ENCODE data around the gene CLN3. TPM values are rescaled to one million over a fixed set of nuclear protein-coding genes. Genes with fewer than 3 reads are reported as not detected.
"Not testable (repeated sequence)": the region's sequence is repeated elsewhere in the genome, so short reads cannot be mapped to it uniquely, and the experiment has no call there.

Gene CLN3
- total and polyA plus RNA-seq, 3 experiments from 2014 or later: 32.5 to 38.2 (median 36.1) TPM

DNA sequence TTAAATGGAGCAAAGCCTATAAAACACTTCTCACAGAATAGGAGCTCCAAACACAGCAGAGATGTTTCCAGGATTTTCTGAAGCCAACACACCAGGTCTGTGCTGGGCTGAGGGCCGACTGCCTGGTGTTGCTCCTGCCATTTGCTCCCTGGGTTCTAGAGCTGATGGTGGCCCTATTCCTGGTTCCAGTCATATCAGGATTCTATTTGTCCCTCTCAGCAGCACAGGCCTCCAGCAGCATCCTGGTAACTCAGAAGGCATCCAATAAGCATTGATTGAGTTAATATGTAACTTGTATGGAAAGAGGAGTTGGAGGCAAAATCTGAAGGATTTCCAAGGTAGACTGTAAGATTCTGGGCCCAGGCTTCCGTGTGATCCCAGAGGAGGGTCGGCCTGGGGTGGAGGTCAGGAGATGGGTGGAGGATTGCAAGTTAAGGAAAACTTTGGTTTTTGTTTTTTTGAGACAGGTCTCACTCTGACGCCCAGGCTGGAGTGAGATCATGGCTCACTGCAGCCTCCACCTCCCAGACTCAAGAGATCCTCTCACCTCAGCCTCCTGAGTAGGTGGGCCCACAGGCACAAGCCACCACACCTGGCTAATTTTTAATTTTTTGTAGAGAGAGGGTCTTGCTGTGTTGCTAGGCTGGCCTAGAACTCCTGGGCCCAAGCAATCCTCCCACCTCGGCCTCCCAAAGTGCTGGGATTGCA, 41.2 kb upstream of the CLN3 start:
- ChIA-PET POLR2A (no interaction called here), CTCF (no interaction called here)
- Mint-ChIP-seq H3K4me1 (peaks cover 38 to 51% (median 45%) of the 10 kb centered on the region in 3 donors), H3K27me3 (peaks cover 0 to 2% of the 10 kb centered on the region in 2 donors), H3K36me3 (peaks cover 0 to 7% (median 0%) of the 10 kb centered on the region in 3 donors), H3K9me3 (no peaks in the 10 kb centered on the region), H3K4me3 (peak overlapping the region in 2 of 7 donors; percentile 6 to 44), H3K27ac (peak overlapping the region in 6 of 8 donors; percentile 36 to 77 (median 68))
- DNase-seq: no peak
- Histone ChIP-seq H3K9me3 (ENCODE audit: low read length) (no peaks in the 10 kb centered on the region), H3K27me3 (ENCODE audit: insufficient read depth, low read length, poor library complexity, severe bottlenecking) (no peaks in the 10 kb centered on the region), H3K4me1 (ENCODE audit: insufficient read depth, low read length) (peaks cover 17% of the 10 kb centered on the region), H3K27ac (ENCODE audit: low read depth, low read length) (no peak overlapping the region), H3K36me3 (ENCODE audit: insufficient read depth, low read length) (no peaks in the 10 kb centered on the region), H3K4me3 (ENCODE audit: low read length) (no peak overlapping the region)

DNA sequence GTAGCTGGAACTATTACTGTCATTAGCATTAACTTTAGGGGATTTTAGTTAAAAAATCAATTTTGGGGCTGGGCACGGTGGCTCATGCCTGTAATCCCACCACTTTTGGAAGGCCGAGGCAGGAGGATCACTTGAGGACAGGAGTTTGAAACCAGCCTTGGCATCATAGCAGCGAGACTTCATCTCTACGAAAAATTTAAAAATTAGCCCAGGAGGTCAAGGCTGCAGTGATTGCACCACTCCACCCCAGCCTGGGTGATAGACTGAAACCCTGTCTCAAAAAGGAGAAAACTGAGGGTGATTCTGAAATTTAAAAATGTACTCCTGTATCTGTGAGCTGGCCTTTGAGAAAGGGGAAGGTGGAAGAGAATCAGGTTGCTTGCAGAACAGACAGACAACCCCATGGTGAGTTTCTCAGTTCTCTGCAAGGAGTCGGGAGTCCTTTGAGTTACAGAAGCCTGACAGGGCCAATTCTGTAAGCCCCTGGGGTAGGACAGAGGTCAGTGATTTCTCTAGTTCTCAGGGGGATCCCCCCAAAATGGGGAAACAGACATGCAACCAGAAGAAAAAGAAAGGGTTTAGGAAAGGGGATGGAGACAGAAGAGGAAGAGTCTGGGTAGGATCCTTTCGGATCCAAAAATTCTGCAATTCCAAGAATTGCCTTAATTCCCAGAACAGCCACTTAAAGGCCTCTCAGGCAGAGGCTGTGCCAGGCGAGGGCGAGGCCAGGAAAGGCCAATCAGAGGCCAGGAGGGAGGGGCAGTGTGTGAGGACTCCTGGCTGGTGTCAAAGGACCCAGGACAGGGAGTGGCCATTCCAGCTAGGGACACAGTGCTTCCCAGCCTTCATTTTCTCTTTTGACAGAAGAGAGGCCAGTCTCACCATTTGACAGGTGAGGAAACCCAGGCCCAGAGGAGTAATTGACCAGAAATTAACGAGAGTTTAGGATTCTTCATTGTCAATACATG, 40.2 kb upstream of the CLN3 start:
- H3K36me3 ChIP-seq (ENCODE audit: insufficient read depth, low read length): no peaks in the 10 kb centered on the region
- Mint-ChIP-seq H3K9me3 (no peaks in the 10 kb centered on the region), H3K27ac (peak overlapping the region in 5 of 8 donors; percentile 23 to 87 (median 62)), H3K36me3 (peaks cover 0 to 7% (median 0%) of the 10 kb centered on the region in 3 donors), H3K27me3 (no peaks in the 10 kb centered on the region), H3K4me3 (peak overlapping the region in 1 of 7 donors; percentile 27), H3K4me1 (peaks cover 29 to 41% (median 35%) of the 10 kb centered on the region in 3 donors)
- H3K27me3 ChIP-seq (ENCODE audit: insufficient read depth, low read length, poor library complexity, severe bottlenecking): no peaks in the 10 kb centered on the region
- H3K9me3 ChIP-seq (ENCODE audit: low read length): no peaks in the 10 kb centered on the region
- H3K4me1 ChIP-seq (ENCODE audit: insufficient read depth, low read length): peaks cover 17% of the 10 kb centered on the region
- no peak for DNase-seq
- no peak overlapping the region for H3K27ac ChIP-seq (ENCODE audit: low read depth, low read length)
- POLR2A ChIA-PET: no interaction called here
- CTCF ChIA-PET: no interaction called here
- no peak overlapping the region for H3K4me3 ChIP-seq (ENCODE audit: low read length)

DNA sequence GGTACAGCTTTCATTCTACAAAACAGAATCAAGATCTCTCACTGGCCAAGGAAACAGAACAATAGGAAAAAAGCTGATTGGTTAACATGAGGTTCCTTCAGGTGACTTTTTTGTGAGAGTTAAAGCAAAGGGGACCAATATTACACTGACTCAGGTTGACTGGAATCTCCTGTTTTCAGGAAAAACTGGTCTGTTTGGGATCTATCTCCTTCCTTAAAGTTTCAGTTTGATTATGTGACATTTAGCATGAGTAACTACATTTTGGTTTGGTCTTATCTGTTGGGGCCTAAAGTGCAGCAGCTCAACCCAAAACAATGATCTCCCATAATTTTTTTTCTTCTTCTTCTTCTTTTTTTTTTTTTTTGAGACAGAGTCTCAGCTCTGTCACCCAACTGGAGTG, 37.2 kb upstream of the CLN3 start:
- POLR2A ChIA-PET: interaction anchor here (0.5 kb wide), 1 partner anchor 1644 kb away, joined by 6 read pairs; no protein-coding TSS in a partner anchor

DNA sequence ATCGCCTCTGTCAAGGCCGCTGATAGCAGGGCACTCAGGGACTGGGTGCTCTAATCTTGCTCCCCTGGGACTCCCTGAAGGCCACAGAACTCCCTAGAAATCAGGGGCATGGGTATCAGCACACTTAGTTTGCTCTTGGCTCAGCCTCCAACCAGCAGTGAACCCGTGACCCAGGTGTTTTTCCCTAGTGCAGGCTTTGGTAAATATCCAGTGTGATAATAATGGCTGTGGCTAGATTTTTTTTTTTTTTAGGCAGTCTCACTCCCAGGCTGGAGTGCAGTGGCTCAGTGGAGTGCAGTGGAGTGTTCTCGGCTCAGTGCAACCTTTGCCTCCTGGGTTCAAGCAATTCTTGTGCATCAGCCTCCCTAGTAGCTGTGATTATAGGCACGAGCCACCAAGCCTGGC, 36.6 kb upstream of the CLN3 start:
- H3K27me3 Mint-ChIP-seq: no peaks in the 10 kb centered on the region
- H3K4me1 ChIP-seq (ENCODE audit: insufficient read depth, low read length): no peaks in the 10 kb centered on the region
- no peaks in the 10 kb centered on the region for H3K36me3 ChIP-seq (ENCODE audit: insufficient read depth, low read length)
- ChIA-PET CTCF (no interaction called here), POLR2A (interaction anchor here (0.5 kb wide), 1 partner anchor 1645 kb away, joined by 6 read pairs; no protein-coding TSS in a partner anchor)
- H3K9me3 Mint-ChIP-seq: no peaks in the 10 kb centered on the region
- no peaks in the 10 kb centered on the region for H3K9me3 ChIP-seq (ENCODE audit: low read length)
- H3K4me3 Mint-ChIP-seq: no peak overlapping the region
- H3K4me3 ChIP-seq (ENCODE audit: low read length): no peak overlapping the region
- no peak overlapping the region for H3K27ac Mint-ChIP-seq
- H3K27ac ChIP-seq (ENCODE audit: low read depth, low read length): no peak overlapping the region
- H3K27me3 ChIP-seq (ENCODE audit: insufficient read depth, low read length, poor library complexity, severe bottlenecking): no peaks in the 10 kb centered on the region
- peaks cover 6 to 14% (median 14%) of the 10 kb centered on the region in 3 donors for H3K4me1 Mint-ChIP-seq
- H3K36me3 Mint-ChIP-seq: no peaks in the 10 kb centered on the region
- DNase-seq: no peak

More for the DNA sequence above, 37.2 kb upstream of the CLN3 start:
- no peak for DNase-seq
- Histone ChIP-seq H3K9me3 (ENCODE audit: low read length) (no peaks in the 10 kb centered on the region), H3K27ac (ENCODE audit: low read depth, low read length) (no peak overlapping the region), H3K4me3 (ENCODE audit: low read length) (no peak overlapping the region), H3K4me1 (ENCODE audit: insufficient read depth, low read length) (peaks cover 5% of the 10 kb centered on the region), H3K27me3 (ENCODE audit: insufficient read depth, low read length, poor library complexity, severe bottlenecking) (no peaks in the 10 kb centered on the region), H3K36me3 (ENCODE audit: insufficient read depth, low read length) (no peaks in the 10 kb centered on the region)
- Mint-ChIP-seq H3K4me3 (no peak overlapping the region), H3K27me3 (no peaks in the 10 kb centered on the region), H3K4me1 (peaks cover 11 to 20% (median 20%) of the 10 kb centered on the region in 3 donors), H3K9me3 (no peaks in the 10 kb centered on the region), H3K27ac (peak overlapping the region in 1 of 8 donors; percentile 72), H3K36me3 (peaks cover 0 to under 1% (median 0%) of the 10 kb centered on the region in 3 donors)
- CTCF ChIA-PET: no interaction called here

GRCh38 chr16:28527985-28528384, 36.1 kb upstream of the CLN3 start:
- no peaks in the 10 kb centered on the region for H3K9me3 ChIP-seq (ENCODE audit: low read length)
- H3K4me1 ChIP-seq (ENCODE audit: insufficient read depth, low read length): no peaks in the 10 kb centered on the region
- no peaks in the 10 kb centered on the region for H3K36me3 Mint-ChIP-seq
- ChIA-PET CTCF (no interaction called here), POLR2A (no interaction called here)
- H3K27ac ChIP-seq (ENCODE audit: low read depth, low read length): no peak overlapping the region
- no peaks in the 10 kb centered on the region for H3K27me3 Mint-ChIP-seq
- H3K4me3 ChIP-seq (ENCODE audit: low read length): no peak overlapping the region
- no peak overlapping the region for H3K27ac Mint-ChIP-seq
- H3K36me3 ChIP-seq (ENCODE audit: insufficient read depth, low read length): no peaks in the 10 kb centered on the region
- H3K27me3 ChIP-seq (ENCODE audit: insufficient read depth, low read length, poor library complexity, severe bottlenecking): no peaks in the 10 kb centered on the region
- peaks cover 4 to 12% (median 9%) of the 10 kb centered on the region in 3 donors for H3K4me1 Mint-ChIP-seq
- no peaks in the 10 kb centered on the region for H3K9me3 Mint-ChIP-seq
- no peak for DNase-seq
- no peak overlapping the region for H3K4me3 Mint-ChIP-seq

- POLR2A ChIA-PET; H3K4me1 ChIP-seq (ENCODE audit: insufficient read depth, low read length); DNase-seq; H3K36me3 ChIP-seq (ENCODE audit: insufficient read depth, low read length); H3K9me3 Mint-ChIP-seq; H3K4me3 Mint-ChIP-seq; H3K27ac ChIP-seq (ENCODE audit: low read depth, low read length); CTCF ChIA-PET; H3K4me3 ChIP-seq (ENCODE audit: low read length); H3K27ac Mint-ChIP-seq; H3K27me3 Mint-ChIP-seq; H3K27me3 ChIP-seq (ENCODE audit: insufficient read depth, low read length, poor library complexity, severe bottlenecking); H3K36me3 Mint-ChIP-seq; H3K9me3 ChIP-seq (ENCODE audit: low read length): not testable (repeated sequence)
- H3K4me1 Mint-ChIP-seq: peaks cover 3 to 12% (median 5%) of the 10 kb centered on the region in 3 donors
Observed at GRCh38 chr16:28527100-28527785, 35.4 kb upstream of the CLN3 start.

DNA sequence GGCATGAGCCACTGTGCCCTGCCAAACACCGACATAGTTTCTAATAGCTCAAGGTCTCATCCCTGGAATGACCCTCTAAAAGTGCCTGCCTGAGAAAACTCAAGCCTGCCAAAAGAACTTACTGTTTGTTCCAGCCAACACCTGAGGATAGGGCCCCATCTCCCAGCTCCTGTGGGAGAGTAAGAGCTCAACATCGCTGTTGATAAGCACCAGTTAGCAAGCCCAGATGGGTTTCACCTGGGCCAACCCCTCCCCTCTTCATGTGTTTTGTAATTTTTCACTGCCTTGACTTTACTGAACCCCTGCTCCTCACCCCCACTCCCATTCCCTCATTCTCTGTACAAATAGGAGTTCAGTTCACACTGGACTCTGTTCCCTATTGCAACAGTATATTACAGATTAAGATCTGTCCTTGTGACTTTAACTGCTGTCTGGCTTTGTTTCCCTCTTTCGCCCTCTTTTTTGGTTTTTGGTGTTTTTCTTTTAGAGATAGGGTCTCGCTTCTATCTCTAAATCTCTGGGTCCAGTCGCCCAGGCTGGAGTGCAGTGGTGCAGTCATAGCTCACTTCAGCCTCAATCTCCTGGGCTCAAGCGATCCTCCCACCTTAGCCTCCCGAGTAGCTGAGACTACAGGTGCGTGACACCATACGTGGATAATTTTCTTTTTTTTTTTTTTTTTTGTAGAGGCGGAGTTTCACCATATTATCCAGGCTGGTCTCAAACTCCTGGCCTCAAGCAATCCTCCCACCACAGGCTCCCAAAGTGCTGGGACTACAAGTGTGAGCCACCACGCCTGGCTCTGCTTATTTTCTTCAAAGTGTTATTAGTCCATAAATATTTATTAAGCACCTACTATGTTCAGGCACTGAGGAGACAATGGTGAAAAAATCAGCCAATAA, 34.6 kb upstream of the CLN3 start:
- no peaks in the 10 kb centered on the region for H3K9me3 ChIP-seq (ENCODE audit: low read length)
- H3K36me3 ChIP-seq (ENCODE audit: insufficient read depth, low read length): no peaks in the 10 kb centered on the region
- H3K4me3 ChIP-seq (ENCODE audit: low read length): no peak overlapping the region
- Mint-ChIP-seq H3K4me1 (peaks cover 0 to 9% (median 0%) of the 10 kb centered on the region in 3 donors), H3K27ac (peak overlapping the region in 3 of 8 donors; percentile 12 to 79 (median 51)), H3K36me3 (no peaks in the 10 kb centered on the region), H3K9me3 (no peaks in the 10 kb centered on the region), H3K27me3 (no peaks in the 10 kb centered on the region), H3K4me3 (no peak overlapping the region)
- ChIA-PET CTCF (no interaction called here), POLR2A (no interaction called here)
- no peak overlapping the region for H3K27ac ChIP-seq (ENCODE audit: low read depth, low read length)
- no peak for DNase-seq
- H3K4me1 ChIP-seq (ENCODE audit: insufficient read depth, low read length): no peaks in the 10 kb centered on the region
- H3K27me3 ChIP-seq (ENCODE audit: insufficient read depth, low read length, poor library complexity, severe bottlenecking): no peaks in the 10 kb centered on the region

All from CD8-positive, alpha-beta memory T cell (primary cell).